ENCODE data around the gene UNC79. TPM values are rescaled to one million over a fixed set of nuclear protein-coding genes. Genes with fewer than 3 reads are reported as not detected.

Gene UNC79
- total RNA-seq, 2 donors from 2014 or later = 0.78 to 3.3 TPM

DNA sequence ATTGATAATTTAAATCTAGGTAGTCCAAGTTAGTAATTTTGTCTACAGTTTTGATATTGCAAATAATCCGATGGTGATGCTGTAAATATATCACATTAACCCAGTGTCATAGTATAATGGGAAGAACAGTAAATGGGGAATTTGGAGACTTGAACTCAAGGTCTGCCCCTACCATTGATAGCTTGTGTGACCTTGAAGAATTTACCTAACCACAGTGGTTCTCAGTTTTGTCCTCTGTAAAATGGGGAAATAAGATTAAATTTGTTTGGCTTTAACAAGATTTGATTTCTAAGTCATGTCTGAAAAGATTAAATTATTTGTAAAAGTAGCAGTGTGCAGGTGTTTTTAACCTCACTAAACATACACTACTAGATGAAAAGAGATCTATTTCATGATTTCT lies 100.9 kb downstream of the UNC79 start:
- intact Hi-C loops (cut with DNase I) = no loop called here
- H3K9me3 ChIP-seq = no peaks in the 10 kb centered on the region
- no peaks in the 10 kb centered on the region for H3K27me3 ChIP-seq
- 94 to 97% methylated on average over 1 of the region's 1 CpG for WGBS, 2 donors
- DNase-seq = no peak
- no peak for ATAC-seq
- H3K36me3 ChIP-seq (replicated peaks in 1 of 2; ENCODE audit: insufficient read depth in 1 of 2, low read depth in 2 of 2) = no peaks in the 10 kb centered on the region
- no peaks in the 10 kb centered on the region for H3K4me1 ChIP-seq
- no peak overlapping the region for H3K27ac ChIP-seq
- H3K4me3 ChIP-seq = no peak overlapping the region
- no peak for TF ChIP-seq POLR2A (IDR thresholded peaks at IDR 0.05)
- TF ChIP-seq, protein P1, sequence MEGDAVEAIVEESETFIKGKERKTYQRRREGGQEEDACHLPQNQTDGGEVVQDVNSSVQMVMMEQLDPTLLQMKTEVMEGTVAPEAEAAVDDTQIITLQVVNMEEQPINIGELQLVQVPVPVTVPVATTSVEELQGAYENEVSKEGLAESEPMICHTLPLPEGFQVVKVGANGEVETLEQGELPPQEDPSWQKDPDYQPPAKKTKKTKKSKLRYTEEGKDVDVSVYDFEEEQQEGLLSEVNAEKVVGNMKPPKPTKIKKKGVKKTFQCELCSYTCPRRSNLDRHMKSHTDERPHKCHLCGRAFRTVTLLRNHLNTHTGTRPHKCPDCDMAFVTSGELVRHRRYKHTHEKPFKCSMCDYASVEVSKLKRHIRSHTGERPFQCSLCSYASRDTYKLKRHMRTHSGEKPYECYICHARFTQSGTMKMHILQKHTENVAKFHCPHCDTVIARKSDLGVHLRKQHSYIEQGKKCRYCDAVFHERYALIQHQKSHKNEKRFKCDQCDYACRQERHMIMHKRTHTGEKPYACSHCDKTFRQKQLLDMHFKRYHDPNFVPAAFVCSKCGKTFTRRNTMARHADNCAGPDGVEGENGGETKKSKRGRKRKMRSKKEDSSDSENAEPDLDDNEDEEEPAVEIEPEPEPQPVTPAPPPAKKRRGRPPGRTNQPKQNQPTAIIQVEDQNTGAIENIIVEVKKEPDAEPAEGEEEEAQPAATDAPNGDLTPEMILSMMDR (IDR thresholded peaks at IDR 0.05) = no peak

DNA sequence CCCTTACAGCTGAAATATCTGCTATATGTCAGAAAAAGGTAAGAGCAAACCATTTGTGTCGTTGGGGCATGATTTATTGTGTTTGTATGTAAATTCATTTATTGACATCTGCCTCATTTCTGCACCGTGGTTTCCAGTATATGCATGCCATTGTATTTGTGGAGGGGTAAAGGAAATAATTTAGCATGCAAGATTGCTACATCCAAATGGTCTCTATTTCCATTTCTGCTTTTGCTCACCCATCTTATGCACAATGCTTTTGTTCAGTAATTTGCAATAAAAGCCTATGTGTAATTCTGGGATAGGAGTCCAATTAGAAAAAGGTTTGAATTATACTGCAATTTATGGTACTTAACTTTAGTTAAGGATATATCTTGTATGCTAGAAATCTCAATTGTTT lies 101.8 kb downstream of the UNC79 start:
- TF ChIP-seq, protein P1 (IDR thresholded peaks at IDR 0.05) = no peak
- no peaks in the 10 kb centered on the region for H3K9me3 ChIP-seq
- intact Hi-C loops (cut with DNase I) = no loop called here
- H3K4me3 ChIP-seq = no peak overlapping the region
- no peaks in the 10 kb centered on the region for H3K4me1 ChIP-seq
- 69 to 79% methylated on average over 2 of the region's 2 CpGs for WGBS, 2 donors
- no peak for ATAC-seq
- DNase-seq = no peak
- H3K27me3 ChIP-seq = no peaks in the 10 kb centered on the region
- no peaks in the 10 kb centered on the region for H3K36me3 ChIP-seq (replicated peaks in 1 of 2; ENCODE audit: insufficient read depth in 1 of 2, low read depth in 2 of 2)
- H3K27ac ChIP-seq = no peak overlapping the region

DNA sequence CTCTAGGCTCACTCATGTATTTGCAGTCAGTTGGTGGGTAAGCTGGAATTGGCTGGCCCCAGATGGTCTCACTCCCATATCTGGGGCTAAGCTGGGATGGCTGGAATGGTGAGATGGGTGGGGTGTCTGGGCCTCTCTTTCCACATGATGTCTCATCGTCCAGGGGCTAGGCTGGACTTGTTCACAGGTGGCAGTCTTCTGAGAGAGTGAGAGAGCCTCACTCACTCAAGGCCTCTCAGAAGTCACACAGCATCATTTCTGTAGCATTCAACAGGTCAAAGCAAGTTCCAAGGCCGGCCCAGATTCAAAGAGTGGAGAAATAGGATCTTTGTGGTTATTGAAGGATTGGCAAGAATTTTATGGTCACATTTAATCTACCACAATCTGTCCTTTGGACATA lies 102.7 kb downstream of the UNC79 start:
- H3K36me3 ChIP-seq (replicated peaks in 1 of 2; ENCODE audit: insufficient read depth in 1 of 2, low read depth in 2 of 2) = no peaks in the 10 kb centered on the region
- no peaks in the 10 kb centered on the region for H3K4me1 ChIP-seq
- TF ChIP-seq POLR2A (IDR thresholded peaks at IDR 0.05) = no peak
- TF ChIP-seq, protein P1 (IDR thresholded peaks at IDR 0.05) = no peak
- no peaks in the 10 kb centered on the region for H3K9me3 ChIP-seq
- no peak overlapping the region for H3K27ac ChIP-seq
- DNase-seq (no peak), ATAC-seq (no peak)
- intact Hi-C loops (cut with DNase I) = no loop called here
- H3K27me3 ChIP-seq = no peaks in the 10 kb centered on the region
- WGBS, 2 donors = 81 to 82% methylated on average over 2 of the region's 2 CpGs
- H3K4me3 ChIP-seq = no peak overlapping the region

DNA sequence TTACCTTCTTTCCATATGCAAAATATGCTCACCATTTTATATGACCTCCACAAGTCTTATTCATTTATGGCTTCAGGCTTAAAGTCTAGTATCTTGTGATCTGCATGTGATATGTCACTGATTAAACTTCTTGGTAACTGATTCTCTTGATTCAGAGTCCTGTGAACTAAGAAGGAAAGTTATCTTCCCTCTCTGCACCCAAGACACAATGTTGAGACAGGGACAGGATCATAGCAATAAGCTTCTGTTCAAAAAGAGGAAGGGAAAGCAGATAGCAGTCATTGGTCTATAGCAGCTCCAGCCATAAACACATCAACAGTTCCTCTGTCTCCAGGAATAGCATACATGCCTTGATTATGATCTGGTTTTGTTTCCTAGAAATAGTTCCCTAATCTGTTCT lies 103.1 kb downstream of the UNC79 start:
- Histone ChIP-seq H3K36me3 (replicated peaks in 1 of 2; ENCODE audit: insufficient read depth in 1 of 2, low read depth in 2 of 2) (no peaks in the 10 kb centered on the region), H3K4me1 (no peaks in the 10 kb centered on the region), H3K27ac (no peak overlapping the region), H3K4me3 (no peak overlapping the region), H3K27me3 (no peaks in the 10 kb centered on the region), H3K9me3 (no peaks in the 10 kb centered on the region)
- DNase-seq (peak in 1 of 4 donors; percentile 32), ATAC-seq (no peak)
- intact Hi-C loops (cut with DNase I) = no loop called here
- peak in 1 of 3 donors; percentile 24 for TF ChIP-seq POLR2A (IDR thresholded peaks at IDR 0.05)
- TF ChIP-seq, protein P1 (IDR thresholded peaks at IDR 0.05) = no peak

DNA sequence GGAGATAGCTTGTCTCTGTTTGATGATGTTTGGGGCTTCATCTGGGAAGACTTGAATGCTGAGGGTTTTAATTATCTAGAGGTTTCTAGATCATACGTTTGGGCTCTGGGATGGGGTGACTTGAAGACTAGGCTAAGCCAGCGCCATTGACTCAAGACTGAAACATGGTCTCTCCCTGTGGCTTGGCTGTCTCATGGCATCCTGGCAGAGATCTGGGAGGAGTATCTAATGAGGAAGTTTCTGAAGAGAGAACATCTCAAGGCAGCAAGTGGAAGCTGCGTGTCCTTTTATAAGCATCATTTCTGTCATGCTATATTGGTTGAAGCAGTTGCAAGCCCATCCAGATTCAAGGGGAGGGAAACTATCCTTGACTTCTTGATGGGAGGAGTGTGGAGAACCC lies 104.8 kb downstream of the UNC79 start:
- TF ChIP-seq POLR2A (IDR thresholded peaks at IDR 0.05) = no peak
- TF ChIP-seq, protein P1 (IDR thresholded peaks at IDR 0.05) = no peak
- no peaks in the 10 kb centered on the region for H3K9me3 ChIP-seq
- intact Hi-C loops (cut with DNase I) = no loop called here
- H3K4me1 ChIP-seq = no peaks in the 10 kb centered on the region
- no peaks in the 10 kb centered on the region for H3K27me3 ChIP-seq
- DNase-seq (no peak), ATAC-seq (no peak)
- no peak overlapping the region for H3K4me3 ChIP-seq
- 81 to 88% methylated on average over 3 of the region's 3 CpGs for WGBS, 2 donors
- no peaks in the 10 kb centered on the region for H3K36me3 ChIP-seq (replicated peaks in 1 of 2; ENCODE audit: insufficient read depth in 1 of 2, low read depth in 2 of 2)
- no peak overlapping the region for H3K27ac ChIP-seq
